ENCODE measurements around the gene LPAR6.

DNA sequence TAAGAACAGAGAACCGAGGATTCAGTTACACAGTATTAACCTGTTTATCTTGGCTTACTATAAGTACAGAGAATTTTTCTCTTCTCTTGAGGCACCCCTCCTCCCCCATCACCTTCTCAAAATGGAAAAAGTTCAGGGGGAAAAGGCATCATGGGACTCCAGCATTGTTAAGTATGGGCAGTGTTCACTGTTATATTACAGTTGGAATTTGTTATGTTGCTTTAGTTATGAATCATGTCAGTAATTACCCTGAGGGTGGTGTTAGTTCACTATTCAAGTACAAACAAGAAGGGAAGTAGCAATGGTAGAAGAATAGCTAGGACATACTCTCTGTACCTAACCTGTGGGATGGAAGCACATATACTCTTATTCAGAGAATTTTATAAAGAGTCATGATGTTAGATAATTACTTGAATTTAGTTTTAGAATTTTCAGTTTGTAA, 12.0 kb downstream of the LPAR6 start:
- TF ChIP-seq, protein P1, sequence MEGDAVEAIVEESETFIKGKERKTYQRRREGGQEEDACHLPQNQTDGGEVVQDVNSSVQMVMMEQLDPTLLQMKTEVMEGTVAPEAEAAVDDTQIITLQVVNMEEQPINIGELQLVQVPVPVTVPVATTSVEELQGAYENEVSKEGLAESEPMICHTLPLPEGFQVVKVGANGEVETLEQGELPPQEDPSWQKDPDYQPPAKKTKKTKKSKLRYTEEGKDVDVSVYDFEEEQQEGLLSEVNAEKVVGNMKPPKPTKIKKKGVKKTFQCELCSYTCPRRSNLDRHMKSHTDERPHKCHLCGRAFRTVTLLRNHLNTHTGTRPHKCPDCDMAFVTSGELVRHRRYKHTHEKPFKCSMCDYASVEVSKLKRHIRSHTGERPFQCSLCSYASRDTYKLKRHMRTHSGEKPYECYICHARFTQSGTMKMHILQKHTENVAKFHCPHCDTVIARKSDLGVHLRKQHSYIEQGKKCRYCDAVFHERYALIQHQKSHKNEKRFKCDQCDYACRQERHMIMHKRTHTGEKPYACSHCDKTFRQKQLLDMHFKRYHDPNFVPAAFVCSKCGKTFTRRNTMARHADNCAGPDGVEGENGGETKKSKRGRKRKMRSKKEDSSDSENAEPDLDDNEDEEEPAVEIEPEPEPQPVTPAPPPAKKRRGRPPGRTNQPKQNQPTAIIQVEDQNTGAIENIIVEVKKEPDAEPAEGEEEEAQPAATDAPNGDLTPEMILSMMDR (IDR thresholded peaks at IDR 0.05; ENCODE audit: insufficient read depth, low read length, poor library complexity, severe bottlenecking) = no peak
- no peak for TF ChIP-seq EZH2phosphoT487 (conservative IDR thresholded peaks at IDR 0.05; ENCODE audit: low read length)

Measured in SU-DHL-6 (cell line).